GM12878 (cell line): ENCODE measurements around the gene MAP3K7. TPM values are rescaled to one million over a fixed set of nuclear protein-coding genes. Genes with fewer than 3 reads are reported as not detected.

ENCODE experiments used
- ATAC-seq: fragments of 200-7000 bp; cut with Tn5 transposase; 3 replicates; pipeline ENCODE4 v1.9.1; 2020; ENCODE audit warnings: mild to moderate bottlenecking, moderate library complexity
- BruUV-seq: library from RNA; stranded (reverse); fragments of 400-500 nt; replicated peaks from 2 replicates; lab custom pipeline; 2021; lab: Mats Ljungman, UMichigan
- CTCF ChIA-PET: fragments of 300-600 bp; sonication (Branson Sonifier 250); formaldehyde crosslinking; extraction: SDS; loops from one replicate; lab custom pipeline; 2021; ENCODE audit warnings: inconsistent platforms; lab: Yijun Ruan, JAX
- POLR2A ChIA-PET: fragments of 350-600 bp; formaldehyde crosslinking; extraction: SDS; loops from one replicate; lab custom pipeline; 2021; ENCODE audit warnings: inconsistent platforms; lab: Charles Lee
- RAD21 ChIA-PET: fragments of 300-600 bp; sonication (Branson Sonifier 250); formaldehyde crosslinking; loops from one replicate; lab custom pipeline; 2023; ENCODE audit warnings: antibody characterized with exemption; ENCODE audit not compliant: unreplicated experiment; lab: Charles Lee
- SMC1A ChIA-PET: fragments of 300-600 bp; sonication (Branson Sonifier 250); formaldehyde crosslinking; loops from one replicate; lab custom pipeline; 2023; ENCODE audit not compliant: unreplicated experiment, uncharacterized antibody; lab: Charles Lee
- DNase-seq: peaks from one replicate; pipeline ENCODE4 v3.0.0-alpha.2; 2011; ENCODE audit warnings: low read depth, low spot score
- FAIRE-seq: peaks from 3 replicates; lab custom pipeline; 2011; peaks lifted over from hg19 to GRCh38; lab: Jason Lieb, UNC
- H2AFZ ChIP-seq: 2 replicates; pipeline ENCODE4 v1.6.0; 2011; ENCODE audit warnings: low read depth, low read length, control low read depth; ENCODE audit not compliant: control insufficient read depth
- H3K27ac ChIP-seq: 2 replicates; pipeline ENCODE4 v1.5.1; 2011; ENCODE audit warnings: control low read depth; ENCODE audit not compliant: control insufficient read depth, insufficient read depth
- H3K27me3 ChIP-seq, 2 experiments: replicated peaks in 1 of 2; 2 replicates each; pipeline versions ENCODE4 v1.6.0 to v1.6.1; 2011; ENCODE audit warnings: low read length in 1 of 2; ENCODE audit not compliant: control insufficient read depth in 2 of 2, insufficient read depth in 2 of 2
- H3K36me3 ChIP-seq, 2 experiments: 2 replicates each; pipeline ENCODE4 v1.5.1; 2011; ENCODE audit warnings: low read length in 1 of 2; ENCODE audit not compliant: control insufficient read depth in 2 of 2, insufficient read depth in 2 of 2
- H3K4me1 ChIP-seq: 2 replicates; pipeline ENCODE4 v1.6.1; 2011; ENCODE audit warnings: mild to moderate bottlenecking, low read length, moderate library complexity, mixed read lengths; ENCODE audit not compliant: control insufficient read depth, insufficient read depth
- H3K4me2 ChIP-seq: 2 replicates; pipeline ENCODE4 v1.6.0; 2011; ENCODE audit warnings: control low read depth; ENCODE audit not compliant: control insufficient read depth, insufficient read depth
- H3K4me3 ChIP-seq: fragments of 200-600 bp; sonication (generic); 2 replicates; pipeline ENCODE4 v1.5.1; 2016
- H3K79me2 ChIP-seq: 2 replicates; pipeline ENCODE4 v1.6.0; 2011; ENCODE audit warnings: low read length; ENCODE audit not compliant: control insufficient read depth, insufficient read depth
- H3K9ac ChIP-seq: 2 replicates; pipeline ENCODE4 v1.8.0; 2011; ENCODE audit warnings: low read length, control low read depth, mixed read lengths; ENCODE audit not compliant: control insufficient read depth, insufficient read depth
- H3K9me3 ChIP-seq: replicated peaks from 3 replicates; pipeline ENCODE4 v1.5.1; 2011; ENCODE audit warnings: mild to moderate bottlenecking, low read length; ENCODE audit not compliant: control insufficient read depth, insufficient read depth
- H4K20me1 ChIP-seq: 2 replicates; pipeline ENCODE4 v1.6.0; 2011; ENCODE audit not compliant: control insufficient read depth, insufficient read depth
- CEBPZ ChIP-seq: fragments of 150-350 bp; IDR thresholded peaks from 2 replicates; pipeline ENCODE4 v1.6.1; 2016; ENCODE audit warnings: low read depth, low read length
- CTCF ChIP-seq, 3 experiments: IDR thresholded peaks in 2 of 3; conservative IDR thresholded peaks in 1 of 3; 2 replicates each; pipeline ENCODE4 v1.5.1; 2011; ENCODE audit warnings: low read depth in 3 of 3, low read length in 3 of 3, mild to moderate bottlenecking in 3 of 3, control low read depth in 2 of 3, moderate library complexity in 2 of 3, inconsistent platforms in 1 of 3, mixed read lengths in 1 of 3; ENCODE audit not compliant: control insufficient read depth in 2 of 3, insufficient read depth in 1 of 3; ENCODE audit errors: extremely low read depth in 1 of 3
- DPF2 ChIP-seq: fragments of 450-650 bp; IDR thresholded peaks from 2 replicates; pipeline ENCODE4 v1.6.1; 2017; ENCODE audit warnings: mild to moderate bottlenecking
- EGR1 ChIP-seq, 2 experiments: IDR thresholded peaks; 1 replicate in 1 of 2; 2 replicates in 1 of 2; pipeline ENCODE4 v1.6.1; 2011 to 2012; ENCODE audit warnings: low read depth in 2 of 2, low read length in 2 of 2, borderline replicate concordance in 1 of 2, mild to moderate bottlenecking in 1 of 2, moderate library complexity in 1 of 2
- IRF5 ChIP-seq: fragments of 450-650 bp; IDR thresholded peaks from 2 replicates; pipeline ENCODE4 v1.6.1; 2017; ENCODE audit warnings: borderline replicate concordance
- MAX ChIP-seq: IDR thresholded peaks from 2 replicates; pipeline ENCODE4 v1.6.1; 2012; ENCODE audit warnings: low read depth, low read length, improper control_type of control experiment
- NKRF ChIP-seq: fragments of 450-650 bp; conservative IDR thresholded peaks from 2 replicates; pipeline ENCODE4 v1.6.1; 2017; ENCODE audit warnings: mild to moderate bottlenecking, moderate library complexity
- POLR2AphosphoS5 ChIP-seq: IDR thresholded peaks from 2 replicates; pipeline ENCODE4 v1.6.1; 2011; ENCODE audit warnings: mild to moderate bottlenecking, low read length, inconsistent platforms
- RB1 ChIP-seq: fragments of 450-650 bp; formaldehyde crosslinking; IDR thresholded peaks from 2 replicates; pipeline ENCODE4 v1.6.1; 2017; ENCODE audit warnings: mild to moderate bottlenecking, borderline replicate concordance
- TARDBP ChIP-seq: IDR thresholded peaks from 2 replicates; pipeline ENCODE4 v1.6.1; 2016; ENCODE audit warnings: borderline replicate concordance
- ZBTB11 ChIP-seq: fragments of 450-650 bp; formaldehyde crosslinking; IDR thresholded peaks from 2 replicates; pipeline ENCODE4 v1.5.0; 2022; ENCODE audit warnings: mild to moderate bottlenecking, missing genetic modification characterization
- in situ Hi-C: fragments of 300-500 bp; cut with MboI; formaldehyde crosslinking; loops from 9 replicates; pipeline ENCODE4 v1.14.3; 2018; ENCODE audit warnings: mixed read lengths
- intact Hi-C: fragments of 100-400 bp; cut with micrococcal nuclease; formaldehyde crosslinking; loops from one replicate; pipeline ENCODE4 v1.14.2; 2022; ENCODE audit not compliant: unreplicated experiment
- polyA plus RNA-seq, 11 experiments: library from polyadenylated mRNA; depleted of rRNA in 4 of 11; unstranded in 6 of 11; stranded (reverse) in 5 of 11; fragments of >200 nt; fragmentation: Nextera tagmentation in 4 of 11; fragmentation: Illumina TruSeq in 1 of 11; extraction: Ambion mirVana in 4 of 11; extraction: Trizol in 1 of 11; gene quantifications; 1 replicate in 1 of 11; 2 replicates in 10 of 11; pipeline versions ENCODE4 v1.2.1 to v1.2.3, GENCODE V29; 2011 to 2016; ENCODE audit warnings: inconsistent platforms in 2 of 11, missing spikeins in 2 of 11, low read depth in 1 of 11
- total RNA-seq, 4 experiments: library from RNA; depleted of rRNA in 3 of 4; stranded (reverse); fragments of >200 nt in 3 of 4; fragmentation: Illumina TruSeq in 1 of 4; extraction: Trizol in 1 of 4; gene quantifications; 2 replicates each; pipeline versions ENCODE4 v1.2.1 to v1.2.3, GENCODE V29; 2013 to 2021

MAP3K7 gene
- total and polyA plus RNA-seq, 10 of the 15 experiments (the other 5 are each of a cell fraction or from before 2014, with no cell fraction given), result 7.0 to 42.6 (median 22.0) TPM

GRCh38 chr6:90569223-90569622, 17.6 kb downstream of the MAP3K7 start:
- POLR2A ChIA-PET, result no interaction called here
- no peak for FAIRE-seq
- TF ChIP-seq DPF2 (no peak), CEBPZ (no peak), ZBTB11 (CRISPR knock-in tag) (no peak), IRF5 (no peak), CTCF (IDR thresholded peaks at IDR 0.05 in 2 of 3, conservative IDR thresholded peaks at IDR 0.05 in 1 of 3; ENCODE audit: control insufficient read depth in 2 of 3, extremely low read depth in 1 of 3, insufficient read depth in 1 of 3, low read depth in 3 of 3, low read length in 3 of 3) (no peak), POLR2AphosphoS5 (no peak), TARDBP (no peak), MAX (no peak), EGR1 (IDR thresholded peaks at IDR 0.05; ENCODE audit: borderline replicate concordance in 1 of 2, low read depth in 2 of 2, low read length in 2 of 2) (no peak), NKRF (no peak), RB1 (no peak)

More at GRCh38 chr6:90569223-90569622, 17.6 kb downstream of the MAP3K7 start:
- H3K79me2 ChIP-seq, result no peaks in the 10 kb centered on the region
- no TSS peak for BruUV-seq
- H3K27me3 ChIP-seq, result no peaks in the 10 kb centered on the region
- H3K4me3 ChIP-seq, result no peak overlapping the region
- in situ Hi-C loops, result no loop called here
- ChIA-PET SMC1A (interaction anchor here (1.0 kb wide), 1 partner anchor 18 kb away, joined by 3 read pairs; no protein-coding TSS in a partner anchor), RAD21 (interaction anchor here (0.9 kb wide), 1 partner anchor 90 kb away, joined by 3 read pairs; no protein-coding TSS in a partner anchor), CTCF (interaction anchor here (1.8 kb wide), 1 partner anchor 15 kb away, joined by 6 read pairs; no protein-coding TSS in a partner anchor)
- no peak overlapping the region for H3K27ac ChIP-seq
- ATAC-seq, result no peak
- H4K20me1 ChIP-seq, result no peaks in the 10 kb centered on the region
- DNase-seq, result no peak
- no peak overlapping the region for H3K9ac ChIP-seq
- no peaks in the 10 kb centered on the region for H3K4me1 ChIP-seq
- no peak overlapping the region for H2AFZ ChIP-seq
- no peak overlapping the region for H3K4me2 ChIP-seq
- intact Hi-C loops, result no loop called here
- no peaks in the 10 kb centered on the region for H3K36me3 ChIP-seq
- no peaks in the 10 kb centered on the region for H3K9me3 ChIP-seq
